ENCODE data around the gene ELK1.

DNA sequence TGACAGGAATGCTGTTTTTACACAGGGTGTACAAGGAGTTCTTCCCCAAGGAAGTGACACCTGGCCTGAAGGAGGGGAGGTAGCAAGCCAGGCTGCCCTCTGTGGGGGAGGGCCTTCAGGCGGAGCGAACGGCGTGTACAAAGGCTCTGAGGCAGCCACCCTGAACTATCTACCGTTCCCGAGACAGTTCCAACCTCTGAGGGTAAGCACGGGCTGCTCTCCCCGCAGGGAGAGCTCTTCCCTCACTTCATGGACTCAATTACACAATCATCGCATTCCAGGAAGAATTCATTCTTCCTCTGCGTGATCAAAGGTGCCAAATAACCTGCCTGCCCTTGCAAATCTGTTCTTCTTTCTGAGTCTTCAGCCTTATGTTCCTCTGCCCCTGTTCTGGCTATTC is 4.8 kb downstream of the ELK1 start:
- TF ChIP-seq, protein P1, sequence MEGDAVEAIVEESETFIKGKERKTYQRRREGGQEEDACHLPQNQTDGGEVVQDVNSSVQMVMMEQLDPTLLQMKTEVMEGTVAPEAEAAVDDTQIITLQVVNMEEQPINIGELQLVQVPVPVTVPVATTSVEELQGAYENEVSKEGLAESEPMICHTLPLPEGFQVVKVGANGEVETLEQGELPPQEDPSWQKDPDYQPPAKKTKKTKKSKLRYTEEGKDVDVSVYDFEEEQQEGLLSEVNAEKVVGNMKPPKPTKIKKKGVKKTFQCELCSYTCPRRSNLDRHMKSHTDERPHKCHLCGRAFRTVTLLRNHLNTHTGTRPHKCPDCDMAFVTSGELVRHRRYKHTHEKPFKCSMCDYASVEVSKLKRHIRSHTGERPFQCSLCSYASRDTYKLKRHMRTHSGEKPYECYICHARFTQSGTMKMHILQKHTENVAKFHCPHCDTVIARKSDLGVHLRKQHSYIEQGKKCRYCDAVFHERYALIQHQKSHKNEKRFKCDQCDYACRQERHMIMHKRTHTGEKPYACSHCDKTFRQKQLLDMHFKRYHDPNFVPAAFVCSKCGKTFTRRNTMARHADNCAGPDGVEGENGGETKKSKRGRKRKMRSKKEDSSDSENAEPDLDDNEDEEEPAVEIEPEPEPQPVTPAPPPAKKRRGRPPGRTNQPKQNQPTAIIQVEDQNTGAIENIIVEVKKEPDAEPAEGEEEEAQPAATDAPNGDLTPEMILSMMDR (IDR thresholded peaks at IDR 0.05; ENCODE audit: insufficient read depth, low read length, poor library complexity, severe bottlenecking), result no peak
- TF ChIP-seq EZH2phosphoT487 (conservative IDR thresholded peaks at IDR 0.05; ENCODE audit: low read length), result no peak
